ENCODE data around the gene TNFAIP8. TPM values are rescaled to one million over a fixed set of nuclear protein-coding genes. Genes with fewer than 3 reads are reported as not detected.

Gene TNFAIP8
- total and polyA plus RNA-seq, 2 experiments from 2014 or later, result 18.3 to 37.6 TPM

DNA sequence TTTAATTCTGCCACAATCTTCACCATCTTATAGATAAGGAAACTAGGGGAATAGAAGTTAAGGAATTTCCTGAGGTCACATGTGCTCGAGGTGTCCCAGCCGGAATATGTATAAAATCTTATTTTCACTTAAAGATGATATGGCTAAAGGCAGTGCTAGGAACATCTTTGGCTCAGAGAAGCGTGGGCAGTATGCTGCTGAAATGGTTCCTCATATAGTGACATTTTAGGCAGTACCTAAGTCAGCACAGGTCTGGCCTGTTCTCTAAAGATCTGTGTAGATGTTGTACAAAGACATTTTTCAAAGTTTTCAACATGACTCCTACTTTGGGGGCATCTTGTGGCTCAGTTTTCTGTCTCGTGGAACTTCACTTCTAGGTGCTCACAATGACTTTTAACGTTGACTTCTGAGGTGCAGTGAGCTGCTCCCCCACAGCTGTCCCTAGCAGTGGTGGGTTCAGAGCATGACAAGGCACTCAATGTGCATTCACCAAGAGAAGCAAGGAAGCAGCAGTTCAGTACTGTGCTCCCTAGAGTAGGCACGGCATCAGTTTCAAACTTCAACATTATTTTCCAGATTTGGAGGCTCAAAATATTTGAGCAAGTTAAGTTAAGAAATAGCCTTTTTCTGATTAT lies 40.3 kb downstream of the TNFAIP8 start:
- no peak for DNase-seq (ENCODE audit: low spot score)
- TF ChIP-seq EZH2 (IDR thresholded peaks at IDR 0.05; ENCODE audit: borderline replicate concordance), result no peak
- TF ChIP-seq, protein P1, sequence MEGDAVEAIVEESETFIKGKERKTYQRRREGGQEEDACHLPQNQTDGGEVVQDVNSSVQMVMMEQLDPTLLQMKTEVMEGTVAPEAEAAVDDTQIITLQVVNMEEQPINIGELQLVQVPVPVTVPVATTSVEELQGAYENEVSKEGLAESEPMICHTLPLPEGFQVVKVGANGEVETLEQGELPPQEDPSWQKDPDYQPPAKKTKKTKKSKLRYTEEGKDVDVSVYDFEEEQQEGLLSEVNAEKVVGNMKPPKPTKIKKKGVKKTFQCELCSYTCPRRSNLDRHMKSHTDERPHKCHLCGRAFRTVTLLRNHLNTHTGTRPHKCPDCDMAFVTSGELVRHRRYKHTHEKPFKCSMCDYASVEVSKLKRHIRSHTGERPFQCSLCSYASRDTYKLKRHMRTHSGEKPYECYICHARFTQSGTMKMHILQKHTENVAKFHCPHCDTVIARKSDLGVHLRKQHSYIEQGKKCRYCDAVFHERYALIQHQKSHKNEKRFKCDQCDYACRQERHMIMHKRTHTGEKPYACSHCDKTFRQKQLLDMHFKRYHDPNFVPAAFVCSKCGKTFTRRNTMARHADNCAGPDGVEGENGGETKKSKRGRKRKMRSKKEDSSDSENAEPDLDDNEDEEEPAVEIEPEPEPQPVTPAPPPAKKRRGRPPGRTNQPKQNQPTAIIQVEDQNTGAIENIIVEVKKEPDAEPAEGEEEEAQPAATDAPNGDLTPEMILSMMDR (IDR thresholded peaks at IDR 0.05; ENCODE audit: poor library complexity), result no peak
- TF ChIP-seq EZH2phosphoT487 (IDR thresholded peaks at IDR 0.05; ENCODE audit: low read depth, severe bottlenecking, unreplicated experiment), result no peak
- no peaks in the 10 kb centered on the region for H3K9me3 ChIP-seq (ENCODE audit: low read depth)
- no peaks in the 10 kb centered on the region for H3K27me3 ChIP-seq
- H3K4me1 ChIP-seq (ENCODE audit: insufficient read depth), result peaks cover 5% of the 10 kb centered on the region
- no peak overlapping the region for H3K4me3 ChIP-seq
- H3K79me2 ChIP-seq, result peaks cover 9% of the 10 kb centered on the region
- H4K20me1 ChIP-seq (ENCODE audit: insufficient read depth, poor library complexity, severe bottlenecking), result no peaks in the 10 kb centered on the region
- no peaks in the 10 kb centered on the region for H3K36me3 ChIP-seq (replicated peaks; ENCODE audit: insufficient read depth, low read depth)
- no peak overlapping the region for H3K4me2 ChIP-seq
- 91% methylated on average over 6 of the region's 6 CpGs for WGBS (ENCODE audit: low lambda C conversion rate, missing lambda C conversion rate)
- H2AFZ ChIP-seq, result no peak overlapping the region
- H3K9me2 ChIP-seq (replicated peaks; ENCODE audit: insufficient read depth), result no peaks in the 10 kb centered on the region
- H3K27ac ChIP-seq, result no peak overlapping the region

DNA sequence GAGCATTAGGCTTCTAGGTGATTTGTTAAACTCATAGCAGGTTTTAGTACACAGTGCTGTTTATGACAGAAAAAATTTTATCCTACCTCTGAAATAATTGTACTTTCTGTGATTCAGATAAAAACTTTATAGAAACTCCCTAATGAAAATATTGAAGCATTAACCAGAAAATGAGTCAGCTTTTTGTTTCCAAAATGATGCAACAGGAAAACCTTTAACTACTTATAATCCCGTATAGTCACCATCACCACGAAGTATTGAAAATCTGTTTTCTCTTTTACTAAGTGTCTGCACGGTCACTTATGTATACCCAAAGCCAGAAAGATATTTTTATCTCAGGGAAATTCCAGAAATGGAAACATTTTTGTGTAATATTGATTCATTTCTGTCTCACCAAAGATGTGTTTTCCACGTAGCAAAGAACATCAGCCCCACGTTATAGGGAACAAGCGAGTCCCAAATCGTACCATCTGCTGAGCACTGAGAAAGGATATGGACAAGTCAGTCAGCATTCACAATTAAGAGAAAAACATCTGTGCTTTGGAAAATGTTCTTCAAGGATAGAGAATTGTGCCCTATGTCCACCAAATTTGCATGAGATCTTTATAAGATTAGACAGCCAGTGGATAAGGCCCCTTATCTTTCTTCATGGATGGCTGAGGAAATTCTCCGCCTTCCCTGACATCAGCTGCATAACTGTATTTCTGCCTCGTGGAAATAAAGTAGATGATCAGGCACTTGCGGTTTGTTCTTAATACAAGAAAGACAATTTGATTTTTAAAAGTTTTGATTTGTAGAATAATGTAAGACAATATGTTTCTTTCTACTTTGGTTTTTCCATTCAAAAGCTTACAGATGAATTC lies 41.9 kb downstream of the TNFAIP8 start:
- H3K4me3 ChIP-seq, result no peak overlapping the region
- TF ChIP-seq, protein P1 (IDR thresholded peaks at IDR 0.05; ENCODE audit: poor library complexity), result no peak
- TF ChIP-seq EZH2 (IDR thresholded peaks at IDR 0.05; ENCODE audit: borderline replicate concordance) (no peak), EZH2phosphoT487 (IDR thresholded peaks at IDR 0.05; ENCODE audit: low read depth, severe bottlenecking, unreplicated experiment) (no peak)
- H3K4me2 ChIP-seq, result no peak overlapping the region
- H3K9me2 ChIP-seq (replicated peaks; ENCODE audit: insufficient read depth), result no peaks in the 10 kb centered on the region
- H3K79me2 ChIP-seq, result peaks cover 2% of the 10 kb centered on the region
- H3K9me3 ChIP-seq (ENCODE audit: low read depth), result no peaks in the 10 kb centered on the region
- no peak overlapping the region for H3K27ac ChIP-seq
- no peaks in the 10 kb centered on the region for H3K27me3 ChIP-seq
- DNase-seq (ENCODE audit: low spot score), result no peak
- WGBS (ENCODE audit: low lambda C conversion rate, missing lambda C conversion rate), result 86% methylated on average over 10 of the region's 10 CpGs
- H3K4me1 ChIP-seq (ENCODE audit: insufficient read depth), result peaks cover 5% of the 10 kb centered on the region
- no peaks in the 10 kb centered on the region for H3K36me3 ChIP-seq (replicated peaks; ENCODE audit: insufficient read depth, low read depth)
- H4K20me1 ChIP-seq (ENCODE audit: insufficient read depth, poor library complexity, severe bottlenecking), result no peaks in the 10 kb centered on the region
- no peak overlapping the region for H2AFZ ChIP-seq

DNA sequence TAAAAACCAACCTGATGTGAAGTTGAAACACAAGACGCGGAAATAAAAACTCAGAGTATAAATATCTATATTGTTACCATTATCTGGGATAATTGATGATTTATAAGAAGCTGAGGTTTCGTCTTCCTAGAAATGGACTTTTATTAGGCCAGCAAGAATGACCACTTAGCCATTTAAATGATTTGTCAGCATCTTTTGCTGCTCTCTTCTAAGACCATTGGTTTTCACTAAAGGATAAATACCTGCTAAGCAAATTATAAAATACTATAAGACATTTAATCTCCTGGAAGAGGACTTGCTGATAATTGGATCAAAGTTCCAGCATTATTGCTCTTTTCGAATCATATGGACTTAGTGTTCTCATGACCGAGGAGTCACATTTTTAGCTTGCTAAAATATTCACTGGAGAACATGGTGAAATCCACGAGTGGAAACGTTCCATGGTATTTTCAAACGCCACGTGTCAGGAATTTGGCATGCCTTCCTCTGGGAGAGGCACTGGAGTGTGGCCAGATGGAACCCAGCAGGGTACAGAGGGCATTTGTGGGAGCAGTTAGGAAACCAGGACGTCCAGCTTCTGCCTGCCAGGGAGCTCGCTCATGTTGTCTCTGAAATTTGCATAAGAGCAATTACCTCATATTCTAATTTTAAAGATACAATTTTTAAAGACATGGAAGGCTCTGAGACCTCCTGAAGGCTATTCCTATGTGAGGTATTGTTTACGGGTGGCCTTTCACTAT lies 43.1 kb downstream of the TNFAIP8 start:
- H3K9me2 ChIP-seq (replicated peaks; ENCODE audit: insufficient read depth), result no peaks in the 10 kb centered on the region
- no peaks in the 10 kb centered on the region for H3K79me2 ChIP-seq
- no peak overlapping the region for H3K27ac ChIP-seq
- peaks cover 5% of the 10 kb centered on the region for H3K4me1 ChIP-seq (ENCODE audit: insufficient read depth)
- no peak overlapping the region for H2AFZ ChIP-seq
- no peaks in the 10 kb centered on the region for H3K27me3 ChIP-seq
- DNase-seq (ENCODE audit: low spot score), result no peak
- H4K20me1 ChIP-seq (ENCODE audit: insufficient read depth, poor library complexity, severe bottlenecking), result no peaks in the 10 kb centered on the region
- no peak overlapping the region for H3K4me3 ChIP-seq
- TF ChIP-seq, protein P1 (IDR thresholded peaks at IDR 0.05; ENCODE audit: poor library complexity), result no peak
- TF ChIP-seq EZH2 (IDR thresholded peaks at IDR 0.05; ENCODE audit: borderline replicate concordance) (no peak), EZH2phosphoT487 (IDR thresholded peaks at IDR 0.05; ENCODE audit: low read depth, severe bottlenecking, unreplicated experiment) (no peak)
- 86% methylated on average over 12 of the region's 12 CpGs for WGBS (ENCODE audit: low lambda C conversion rate, missing lambda C conversion rate)
- no peaks in the 10 kb centered on the region for H3K36me3 ChIP-seq (replicated peaks; ENCODE audit: insufficient read depth, low read depth)
- no peaks in the 10 kb centered on the region for H3K9me3 ChIP-seq (ENCODE audit: low read depth)
- no peak overlapping the region for H3K4me2 ChIP-seq
